Bronchial epithelial cell (primary cell): ENCODE results near the gene RPS19. TPM values are rescaled to one million over a fixed set of nuclear protein-coding genes. Genes with fewer than 3 reads are reported as not detected.

Experiments
- DNase-seq: peaks from one replicate; pipeline ENCODE4 v3.0.0-alpha.2; 2010; ENCODE audit warnings: low read depth
- FAIRE-seq: peaks from 2 replicates; lab custom pipeline; 2011; peaks lifted over from hg19 to GRCh38; lab: Jason Lieb, UNC
- H3K27me3 ChIP-seq: 2 replicates; pipeline ENCODE4 v1.5.1; 2011; ENCODE audit warnings: low read length; ENCODE audit not compliant: control insufficient read depth, insufficient read depth
- H3K36me3 ChIP-seq: 2 replicates; pipeline ENCODE4 v1.5.1; 2011; ENCODE audit warnings: low read length; ENCODE audit not compliant: control insufficient read depth, insufficient read depth
- H3K4me3 ChIP-seq: 2 replicates; pipeline ENCODE4 v1.5.1; 2011; ENCODE audit warnings: mild to moderate bottlenecking, low read depth, low read length, control low read depth
- total RNA-seq: library from RNA; depleted of rRNA; stranded (reverse); fragments of >200 nt; gene quantifications from 2 replicates; pipeline ENCODE4 v1.2.1, GENCODE V29; 2014
- TF ChIP-seq, protein P1 (sequence below): IDR thresholded peaks from 2 replicates; pipeline ENCODE4 v1.5.1; 2011; ENCODE audit warnings: mild to moderate bottlenecking, moderate library complexity, low read length, control low read depth, inconsistent platforms; ENCODE audit not compliant: insufficient read depth, severe bottlenecking

The RPS19 gene
- total RNA-seq = 2,069 and 2,277 TPM in 2 replicates

DNA sequence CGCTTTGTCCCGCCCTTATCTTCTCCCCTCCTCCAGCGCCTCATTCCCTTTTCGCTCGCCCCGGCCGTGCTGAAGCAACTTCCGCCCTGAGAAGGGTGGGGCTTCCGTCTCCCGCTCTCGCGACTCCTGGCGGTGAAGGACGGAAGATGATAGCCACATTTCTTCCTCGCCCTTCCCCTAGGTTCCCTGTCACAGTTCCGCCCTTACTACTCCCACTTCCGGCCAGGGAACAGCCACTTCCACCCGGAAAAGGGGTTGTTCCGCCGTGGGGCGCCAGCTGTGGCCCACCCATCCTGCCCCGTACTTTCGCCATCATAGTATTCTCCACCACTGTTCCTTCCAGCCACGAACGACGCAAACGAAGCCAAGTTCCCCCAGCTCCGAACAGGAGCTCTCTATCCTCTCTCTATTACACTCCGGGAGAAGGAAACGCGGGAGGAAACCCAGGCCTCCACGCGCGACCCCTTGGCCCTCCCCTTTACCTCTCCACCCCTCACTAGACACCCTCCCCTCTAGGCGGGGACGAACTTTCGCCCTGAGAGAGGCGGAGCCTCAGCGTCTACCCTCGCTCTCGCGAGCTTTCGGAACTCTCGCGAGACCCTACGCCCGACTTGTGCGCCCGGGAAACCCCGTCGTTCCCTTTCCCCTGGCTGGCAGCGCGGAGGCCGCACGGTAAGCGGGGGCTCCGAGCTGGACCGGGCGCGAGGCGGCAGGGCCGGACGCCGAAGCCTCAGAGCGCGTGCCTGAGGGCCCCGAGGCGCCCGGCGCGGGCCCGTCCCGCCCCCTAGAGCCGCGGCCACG is at the start of gene RPS19:
RPS19 (plus strand) TSS at position 638 of the 801 bp plus-strand sequence. CDS start 520 bp downstream, outside the sequence.
- FAIRE-seq (peak; percentile 13), DNase-seq (peak; percentile 95)
- Histone ChIP-seq H3K36me3 (peaks cover 36% of the 10 kb centered on the region), H3K4me3 (peak within 1 kb of the TSS; percentile 93), H3K27me3 (no peaks in the 10 kb centered on the region)
- TF ChIP-seq, protein P1, sequence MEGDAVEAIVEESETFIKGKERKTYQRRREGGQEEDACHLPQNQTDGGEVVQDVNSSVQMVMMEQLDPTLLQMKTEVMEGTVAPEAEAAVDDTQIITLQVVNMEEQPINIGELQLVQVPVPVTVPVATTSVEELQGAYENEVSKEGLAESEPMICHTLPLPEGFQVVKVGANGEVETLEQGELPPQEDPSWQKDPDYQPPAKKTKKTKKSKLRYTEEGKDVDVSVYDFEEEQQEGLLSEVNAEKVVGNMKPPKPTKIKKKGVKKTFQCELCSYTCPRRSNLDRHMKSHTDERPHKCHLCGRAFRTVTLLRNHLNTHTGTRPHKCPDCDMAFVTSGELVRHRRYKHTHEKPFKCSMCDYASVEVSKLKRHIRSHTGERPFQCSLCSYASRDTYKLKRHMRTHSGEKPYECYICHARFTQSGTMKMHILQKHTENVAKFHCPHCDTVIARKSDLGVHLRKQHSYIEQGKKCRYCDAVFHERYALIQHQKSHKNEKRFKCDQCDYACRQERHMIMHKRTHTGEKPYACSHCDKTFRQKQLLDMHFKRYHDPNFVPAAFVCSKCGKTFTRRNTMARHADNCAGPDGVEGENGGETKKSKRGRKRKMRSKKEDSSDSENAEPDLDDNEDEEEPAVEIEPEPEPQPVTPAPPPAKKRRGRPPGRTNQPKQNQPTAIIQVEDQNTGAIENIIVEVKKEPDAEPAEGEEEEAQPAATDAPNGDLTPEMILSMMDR = peak; percentile 68

DNA sequence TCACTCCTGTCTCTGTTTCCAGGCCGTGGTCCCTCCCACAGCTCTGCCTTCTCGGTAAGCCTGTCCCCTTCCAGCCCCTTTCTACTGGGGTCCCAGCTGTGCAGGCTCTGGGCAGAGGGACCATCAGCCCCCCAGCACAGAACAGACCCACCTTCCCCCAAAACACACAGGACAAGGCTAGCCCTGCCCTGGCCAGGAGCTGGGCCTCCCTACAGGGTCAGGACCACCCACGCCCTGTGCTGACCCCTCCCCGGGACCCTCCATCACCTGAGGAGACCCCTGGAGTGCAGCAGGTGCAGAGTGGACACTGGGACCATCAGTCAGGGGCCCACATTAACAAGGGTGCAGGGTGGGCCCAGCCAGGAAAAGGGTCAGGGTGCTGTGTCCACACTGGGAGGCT is 49.8 kb upstream of the RPS19 start:
- no peak for FAIRE-seq

DNA sequence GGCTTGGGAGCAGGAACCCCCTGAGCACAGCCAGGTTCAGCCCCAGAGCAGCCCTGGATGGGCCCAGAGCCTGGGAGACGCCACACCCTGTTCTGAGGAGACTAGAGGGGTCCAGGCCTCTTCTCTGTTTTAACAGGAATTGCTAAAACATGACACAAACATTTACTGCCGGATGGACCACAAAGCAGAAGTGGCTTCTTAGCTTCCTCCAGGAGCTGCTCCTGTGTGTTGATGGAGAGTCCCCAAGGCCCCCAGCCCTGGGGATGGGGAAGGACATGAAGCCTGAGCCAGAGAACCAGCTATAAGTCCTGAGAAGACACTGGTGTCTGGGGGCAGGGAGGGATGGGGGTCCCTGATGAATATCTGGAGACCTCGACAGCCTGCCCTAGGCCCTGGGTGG is 49.0 kb upstream of the RPS19 start:
- FAIRE-seq = no peak
- Histone ChIP-seq H3K36me3 (no peaks in the 10 kb centered on the region), H3K27me3 (no peaks in the 10 kb centered on the region), H3K4me3 (no peak overlapping the region)
- TF ChIP-seq, protein P1 = no peak
- no peak for DNase-seq

More for the DNA sequence above, 49.8 kb upstream of the RPS19 start:
- TF ChIP-seq, protein P1 = no peak
- Histone ChIP-seq H3K4me3 (no peak overlapping the region), H3K27me3 (no peaks in the 10 kb centered on the region), H3K36me3 (no peaks in the 10 kb centered on the region)
- DNase-seq = no peak

DNA sequence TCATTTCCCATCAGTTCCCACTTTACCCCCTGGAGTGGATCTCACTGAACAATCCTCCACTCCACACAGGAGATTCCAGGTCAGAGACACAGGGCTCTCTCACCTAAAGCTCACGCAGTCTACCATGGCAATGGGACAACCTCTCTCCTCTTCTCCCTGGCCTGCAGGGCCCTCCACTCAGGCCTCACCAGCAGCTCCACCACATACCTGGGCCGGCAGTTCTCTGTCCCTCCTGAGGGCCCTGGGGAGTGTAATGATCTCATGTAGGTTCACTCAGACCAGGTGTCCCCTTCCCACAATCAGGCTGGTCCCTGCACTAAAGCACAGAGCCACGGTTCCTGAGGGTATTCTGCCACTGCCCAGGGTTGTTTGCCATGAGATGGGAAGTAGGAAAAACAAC is 48.1 kb upstream of the RPS19 start:
- TF ChIP-seq, protein P1 = no peak
- FAIRE-seq (peak; percentile 64), DNase-seq (no peak)
- Histone ChIP-seq H3K36me3 (no peaks in the 10 kb centered on the region), H3K4me3 (no peak overlapping the region), H3K27me3 (no peaks in the 10 kb centered on the region)

DNA sequence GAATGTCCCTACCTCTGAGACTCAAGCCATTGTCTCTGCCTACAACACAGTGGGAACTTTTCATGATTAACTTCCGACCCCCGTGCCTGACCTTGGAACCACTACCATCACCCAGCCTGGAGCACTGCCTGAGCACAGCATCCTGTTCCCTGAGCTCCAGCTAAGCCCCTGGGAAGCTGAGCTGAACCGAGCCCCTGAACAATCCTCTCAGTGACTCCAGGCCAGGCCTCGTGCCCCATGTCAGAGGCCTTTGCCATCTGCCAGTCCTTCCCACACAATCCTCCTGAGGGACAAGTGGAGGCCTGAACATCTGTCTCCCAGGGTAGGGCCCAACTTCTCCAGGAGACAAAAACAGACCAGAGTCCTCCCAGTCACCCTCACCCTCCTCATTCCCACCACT is 46.1 kb upstream of the RPS19 start:
- DNase-seq (no peak), FAIRE-seq (peak; percentile 36)
- Histone ChIP-seq H3K36me3 (no peaks in the 10 kb centered on the region), H3K4me3 (no peak overlapping the region), H3K27me3 (no peaks in the 10 kb centered on the region)
- TF ChIP-seq, protein P1 = no peak
